ENCODE data around the gene GAGE12E. TPM values are rescaled to one million over a fixed set of nuclear protein-coding genes. Genes with fewer than 3 reads are reported as not detected.
"Not testable (repeated sequence)": the region's sequence is repeated elsewhere in the genome, so short reads cannot be mapped to it uniquely, and the experiment has no call there.

Gene GAGE12E
- not detected for total RNA-seq

GRCh38 chrX:49550989-49551388, at the start of gene GAGE12E:
GAGE12E (plus strand) TSS chrX:49551289; CDS start chrX:49552444, 1,155 bp downstream.
- DNase-seq = not testable (repeated sequence)

DNA sequence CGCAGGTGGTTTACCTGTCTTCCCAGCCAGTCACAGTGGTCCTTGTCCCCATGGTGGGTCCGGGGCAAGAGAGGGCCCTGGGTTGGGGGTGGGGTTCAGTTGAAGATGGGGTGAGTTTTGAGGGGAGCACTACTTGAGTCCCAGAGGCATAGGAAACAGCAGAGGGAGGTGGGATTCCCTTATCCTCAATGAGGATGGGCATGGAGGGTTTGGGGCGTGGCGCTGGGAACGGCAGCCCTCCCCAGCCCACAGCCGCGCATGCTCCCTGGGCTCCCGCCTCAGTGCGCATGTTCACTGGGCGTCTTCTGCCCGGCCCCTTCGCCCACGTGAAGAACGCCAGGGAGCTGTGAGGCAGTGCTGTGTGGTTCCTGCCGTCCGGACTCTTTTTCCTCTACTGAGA, 19.2 kb upstream of the GAGE12E start, which contains the start of gene GAGE12C:
GAGE12C (plus strand) TSS at position 301 of the 400 bp plus-strand sequence. CDS start 1,155 bp downstream, outside the sequence.
- not testable (repeated sequence) for DNase-seq

DNA sequence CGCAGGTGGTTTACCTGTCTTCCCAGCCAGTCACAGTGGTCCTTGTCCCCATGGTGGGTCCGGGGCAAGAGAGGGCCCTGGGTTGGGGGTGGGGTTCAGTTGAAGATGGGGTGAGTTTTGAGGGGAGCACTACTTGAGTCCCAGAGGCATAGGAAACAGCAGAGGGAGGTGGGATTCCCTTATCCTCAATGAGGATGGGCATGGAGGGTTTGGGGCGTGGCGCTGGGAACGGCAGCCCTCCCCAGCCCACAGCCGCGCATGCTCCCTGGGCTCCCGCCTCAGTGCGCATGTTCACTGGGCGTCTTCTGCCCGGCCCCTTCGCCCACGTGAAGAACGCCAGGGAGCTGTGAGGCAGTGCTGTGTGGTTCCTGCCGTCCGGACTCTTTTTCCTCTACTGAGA, 9.7 kb upstream of the GAGE12E start, which contains the start of gene GAGE12D:
GAGE12D (plus strand) TSS at position 301 of the 400 bp plus-strand sequence. CDS start 1,155 bp downstream, outside the sequence.
- DNase-seq = not testable (repeated sequence)

- DNase-seq = not testable (repeated sequence)
Measured at GRCh38 chrX:49560542-49560941, 9.5 kb downstream of the GAGE12E start, which contains the start of gene GAGE12F. GAGE12F (plus strand) TSS chrX:49560842; CDS start chrX:49561997, 1,155 bp downstream.

GRCh38 chrX:49568728-49569127, 17.6 kb downstream of the GAGE12E start:
- DNase-seq = not testable (repeated sequence)

GRCh38 chrX:49569152-49569551, 18.1 kb downstream of the GAGE12E start:
- DNase-seq = not testable (repeated sequence)

- DNase-seq = not testable (repeated sequence)
Measured at GRCh38 chrX:49570100-49570499, 19.0 kb downstream of the GAGE12E start, which contains the start of gene GAGE12G. GAGE12G (plus strand) TSS chrX:49570400; CDS start chrX:49571555, 1,155 bp downstream.

- DNase-seq = not testable (repeated sequence)
Measured at GRCh38 chrX:49579649-49580048, 28.6 kb downstream of the GAGE12E start, which contains the start of gene GAGE12H. GAGE12H (plus strand) TSS chrX:49579949; CDS start chrX:49581104, 1,155 bp downstream.

- not testable (repeated sequence) for DNase-seq
Measured at GRCh38 chrX:49589196-49589595, 38.1 kb downstream of the GAGE12E start, which contains the start of gene GAGE2A. GAGE2A (plus strand) TSS chrX:49589496; CDS start chrX:49590651, 1,155 bp downstream.

DNA sequence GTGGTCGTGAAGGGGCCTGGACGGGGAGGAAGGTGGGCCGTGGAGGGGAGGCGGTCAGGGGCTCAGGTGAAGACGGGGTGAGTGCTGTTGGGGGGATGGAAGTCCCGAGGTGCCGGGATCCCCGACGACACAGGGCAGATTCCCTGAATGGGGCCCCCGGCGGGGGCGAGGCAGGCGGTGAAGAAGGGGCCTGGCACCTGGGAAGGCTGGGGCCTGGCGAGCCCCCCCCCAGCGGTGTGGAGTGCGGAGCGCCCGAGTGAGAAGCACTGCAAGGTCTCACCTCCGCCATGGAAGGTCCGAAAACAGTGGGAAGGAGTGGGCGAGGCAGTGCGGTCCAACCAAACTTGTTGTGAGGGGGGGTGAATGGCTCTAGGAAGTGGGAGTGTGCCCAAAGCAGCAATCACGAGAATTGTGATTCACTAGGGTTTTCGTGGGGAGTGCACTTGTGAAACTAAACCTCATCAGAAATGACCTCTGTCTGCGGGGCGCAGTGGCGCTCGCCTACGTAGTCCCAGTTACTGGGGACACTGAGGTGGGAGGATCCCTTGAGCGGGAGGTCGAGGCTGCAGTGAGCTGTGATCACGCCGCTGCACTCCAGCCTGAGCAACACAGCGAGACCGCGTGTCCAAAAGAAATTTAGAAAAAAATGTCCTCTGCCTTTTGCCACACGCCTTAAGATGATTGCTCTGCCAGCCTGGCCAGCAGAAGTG, 38.8 kb downstream of the GAGE12E start:
- not testable (repeated sequence) for DNase-seq

DNA sequence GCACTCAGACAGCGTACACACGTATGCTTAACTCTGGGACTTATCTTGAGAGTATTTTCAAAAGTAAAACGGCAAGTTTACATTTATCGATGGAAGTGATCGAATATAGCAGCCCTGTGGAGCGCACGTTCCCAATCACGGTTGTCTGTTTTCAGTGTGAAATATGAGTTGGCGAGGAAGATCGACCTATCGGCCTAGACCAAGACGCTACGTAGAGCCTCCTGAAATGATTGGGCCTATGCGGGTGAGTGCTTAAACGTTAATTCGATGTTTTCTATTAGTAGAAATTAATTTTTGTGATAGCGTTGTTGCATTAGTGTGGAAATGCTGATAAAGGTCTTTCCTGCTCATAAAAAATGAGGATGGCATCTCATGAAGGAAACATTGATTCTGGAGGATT, 39.4 kb downstream of the GAGE12E start:
- DNase-seq = not testable (repeated sequence)

GRCh38 chrX:49598720-49599119, 47.6 kb downstream of the GAGE12E start, which contains the start of gene GAGE1:
GAGE1 (plus strand) TSS chrX:49599020; CDS start chrX:49600175, 1,155 bp downstream.
- not testable (repeated sequence) for DNase-seq

Small RNA genes within 50 kb of the gene (small RNA-seq; reads per million reads assigned to genes)
- gene GAGE12B = not detected

Other genes starting within 250 kb of the GAGE12E start
- not detected for gene GAGE10, start 247.6 kb upstream of the GAGE12E start, total RNA-seq
- not detected for gene GAGE12J, start 229.3 kb upstream of the GAGE12E start, total RNA-seq
- gene GAGE13, start 219.7 kb upstream of the GAGE12E start, total RNA-seq = not detected
- not detected for gene GAGE12C, start 19.1 kb upstream of the GAGE12E start, total RNA-seq
- not detected for gene GAGE12D, start 9.6 kb upstream of the GAGE12E start, total RNA-seq
- gene GAGE12F, start 9.6 kb downstream of the GAGE12E start, total RNA-seq = not detected
- gene GAGE12G, start 19.1 kb downstream of the GAGE12E start, total RNA-seq = not detected
- gene GAGE12H, start 28.7 kb downstream of the GAGE12E start, total RNA-seq = not detected
- not detected for gene GAGE2A, start 38.2 kb downstream of the GAGE12E start, total RNA-seq
- gene GAGE1, start 47.7 kb downstream of the GAGE12E start, total RNA-seq = not detected
- gene PAGE1, start 144.7 kb downstream of the GAGE12E start, total RNA-seq = not detected

Data from occipital lobe (tissue), 3 donors.